ENCODE data around the gene RNF224. TPM values are rescaled to one million over a fixed set of nuclear protein-coding genes. Genes with fewer than 3 reads are reported as not detected.

Gene RNF224
- total and polyA plus RNA-seq, 2 of the 13 experiments (the other 11 are each of a cell fraction or from before 2014, with no cell fraction given) = 0.09 TPM; not detected in 1

- TF ChIP-seq ZZZ3 (CRISPR knock-in tag; IDR thresholded peaks at IDR 0.05; ENCODE audit: borderline replicate concordance) (peak; percentile 90; the same call in 1 of the 2 replicates), RXRA (CRISPR knock-in tag; IDR thresholded peaks at IDR 0.05) (peak; percentile 77), NRL (CRISPR knock-in tag; IDR thresholded peaks at IDR 0.05; ENCODE audit: borderline replicate concordance) (no peak; the same call in 1 of the 2 replicates), ZBED4 (CRISPR knock-in tag; IDR thresholded peaks at IDR 0.05; ENCODE audit: borderline replicate concordance) (peak; percentile 49; the same call in 1 of the 2 replicates), ATF1 (CRISPR knock-in tag; IDR thresholded peaks at IDR 0.05) (peak; percentile 99), ASH2L (IDR thresholded peaks at IDR 0.05; ENCODE audit: insufficient read length, low read depth, low read length) (peak; percentile 72), SP1 (IDR thresholded peaks at IDR 0.05) (no peak), SP1 (CRISPR knock-in tag; IDR thresholded peaks at IDR 0.05) (peak; percentile 93), ZNF550 (CRISPR knock-in tag; IDR thresholded peaks at IDR 0.05; ENCODE audit: borderline replicate concordance) (0 out of 2 replicates have a peak, but pooled peaks have one; percentile 31), ZSCAN31 (CRISPR knock-in tag; IDR thresholded peaks at IDR 0.05; ENCODE audit: low read depth) (peak; percentile 64), HNF4A (CRISPR knock-in tag; IDR thresholded peaks at IDR 0.05) (0 out of 2 replicates have a peak, but pooled peaks have one; percentile 11), SCMH1 (CRISPR knock-in tag; IDR thresholded peaks at IDR 0.05; ENCODE audit: borderline replicate concordance) (no peak), PBX2 (CRISPR knock-in tag; IDR thresholded peaks at IDR 0.05) (no peak)
- TF ChIP-seq, protein P1, sequence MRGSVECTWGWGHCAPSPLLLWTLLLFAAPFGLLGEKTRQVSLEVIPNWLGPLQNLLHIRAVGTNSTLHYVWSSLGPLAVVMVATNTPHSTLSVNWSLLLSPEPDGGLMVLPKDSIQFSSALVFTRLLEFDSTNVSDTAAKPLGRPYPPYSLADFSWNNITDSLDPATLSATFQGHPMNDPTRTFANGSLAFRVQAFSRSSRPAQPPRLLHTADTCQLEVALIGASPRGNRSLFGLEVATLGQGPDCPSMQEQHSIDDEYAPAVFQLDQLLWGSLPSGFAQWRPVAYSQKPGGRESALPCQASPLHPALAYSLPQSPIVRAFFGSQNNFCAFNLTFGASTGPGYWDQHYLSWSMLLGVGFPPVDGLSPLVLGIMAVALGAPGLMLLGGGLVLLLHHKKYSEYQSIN (CRISPR knock-in tag; IDR thresholded peaks at IDR 0.05; ENCODE audit: borderline replicate concordance) = no peak
- TF ChIP-seq, protein P2, sequence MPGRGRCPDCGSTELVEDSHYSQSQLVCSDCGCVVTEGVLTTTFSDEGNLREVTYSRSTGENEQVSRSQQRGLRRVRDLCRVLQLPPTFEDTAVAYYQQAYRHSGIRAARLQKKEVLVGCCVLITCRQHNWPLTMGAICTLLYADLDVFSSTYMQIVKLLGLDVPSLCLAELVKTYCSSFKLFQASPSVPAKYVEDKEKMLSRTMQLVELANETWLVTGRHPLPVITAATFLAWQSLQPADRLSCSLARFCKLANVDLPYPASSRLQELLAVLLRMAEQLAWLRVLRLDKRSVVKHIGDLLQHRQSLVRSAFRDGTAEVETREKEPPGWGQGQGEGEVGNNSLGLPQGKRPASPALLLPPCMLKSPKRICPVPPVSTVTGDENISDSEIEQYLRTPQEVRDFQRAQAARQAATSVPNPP (CRISPR knock-in tag; IDR thresholded peaks at IDR 0.05) = peak; percentile 76; the same call in 1 of the 2 replicates
Measured at GRCh38 chr9:137188490-137189296, 38.6 kb upstream of the RNF224 start, which contains the start of the genes ANAPC2 and SSNA1 (continued).
